Trophoblast cell (in vitro differentiated cells and primary cell): Measurements from ENCODE around the gene RGL1.

Experiments used
- DNase-seq, 2 donors: peaks; one replicate each; pipeline ENCODE4 v3.0.0-alpha.2; 2016
- H2AFZ ChIP-seq: 2 replicates; pipeline ENCODE4 v1.6.1; 2013; ENCODE audit warnings: low read length, moderate library complexity, mild to moderate bottlenecking; ENCODE audit not compliant: insufficient read depth, poor library complexity
- H2AK5ac ChIP-seq: 2 replicates; pipeline ENCODE4 v1.6.1; 2013; ENCODE audit warnings: mild to moderate bottlenecking, low read length
- H2BK120ac ChIP-seq: 2 replicates; pipeline ENCODE4 v1.6.1; 2013; ENCODE audit warnings: low read length, mild to moderate bottlenecking, moderate library complexity; ENCODE audit not compliant: insufficient read depth, poor library complexity
- H2BK12ac ChIP-seq: 2 replicates; pipeline ENCODE4 v1.6.1; 2013; ENCODE audit warnings: mild to moderate bottlenecking, low read length, moderate library complexity
- H2BK5ac ChIP-seq: 2 replicates; pipeline ENCODE4 v1.6.1; 2013; ENCODE audit warnings: low read length, low read depth, moderate library complexity, mild to moderate bottlenecking; ENCODE audit not compliant: poor library complexity
- H3K14ac ChIP-seq: 2 replicates; pipeline ENCODE4 v1.6.1; 2013; ENCODE audit warnings: mild to moderate bottlenecking, low read length
- H3K18ac ChIP-seq: 2 replicates; pipeline ENCODE4 v1.6.1; 2013; ENCODE audit warnings: mild to moderate bottlenecking, low read length
- H3K23ac ChIP-seq: 2 replicates; pipeline ENCODE4 v1.6.1; 2013; ENCODE audit warnings: low read length
- H3K27ac ChIP-seq: 2 replicates; pipeline ENCODE4 v1.5.1; 2013; ENCODE audit warnings: low read depth, mild to moderate bottlenecking, inconsistent platforms, low read length, moderate library complexity
- H3K27me3 ChIP-seq: 2 replicates; pipeline ENCODE4 v1.6.1; 2013; ENCODE audit warnings: inconsistent platforms, mild to moderate bottlenecking, low read length, moderate library complexity; ENCODE audit not compliant: insufficient read depth
- H3K36me3 ChIP-seq, 2 experiments: 1 replicate in 1 of 2; 2 replicates in 1 of 2; pipeline ENCODE4 v1.6.1; 2013; ENCODE audit warnings: low read length in 2 of 2, mild to moderate bottlenecking in 2 of 2, moderate library complexity in 1 of 2; ENCODE audit not compliant: insufficient read depth in 2 of 2, control insufficient read depth in 1 of 2
- H3K4ac ChIP-seq: 2 replicates; pipeline ENCODE4 v1.6.1; 2013; ENCODE audit warnings: low read depth, mild to moderate bottlenecking, low read length, moderate library complexity
- H3K4me1 ChIP-seq, 2 experiments: 1 replicate in 1 of 2; 2 replicates in 1 of 2; pipeline ENCODE4 v1.6.1; 2013; ENCODE audit warnings: low read length in 2 of 2, mild to moderate bottlenecking in 2 of 2, moderate library complexity in 1 of 2; ENCODE audit not compliant: insufficient read depth in 2 of 2, control insufficient read depth in 1 of 2
- H3K4me2 ChIP-seq: 2 replicates; pipeline ENCODE4 v1.6.1; 2013; ENCODE audit warnings: inconsistent platforms, mild to moderate bottlenecking, low read length, moderate library complexity
- H3K4me3 ChIP-seq: 2 replicates; pipeline ENCODE4 v1.5.1; 2013; ENCODE audit warnings: mild to moderate bottlenecking, low read depth, low read length, inconsistent platforms
- H3K79me1 ChIP-seq: one replicate; pipeline ENCODE4 v1.6.1; 2013; ENCODE audit warnings: low read length
- H3K79me2 ChIP-seq: 2 replicates; pipeline ENCODE4 v1.6.1; 2013; ENCODE audit warnings: low read length, mild to moderate bottlenecking; ENCODE audit not compliant: control insufficient read depth, insufficient read depth, poor library complexity
- H3K9ac ChIP-seq: 2 replicates; pipeline ENCODE4 v1.6.1; 2013; ENCODE audit warnings: mild to moderate bottlenecking, low read length
- H3K9me3 ChIP-seq: 2 replicates; pipeline ENCODE4 v1.6.1; 2013; ENCODE audit warnings: low read depth, mild to moderate bottlenecking, control low read depth, inconsistent platforms, low read length; ENCODE audit not compliant: insufficient read depth
- H4K12ac ChIP-seq: 2 replicates; pipeline ENCODE4 v1.6.1; 2013; ENCODE audit warnings: low read depth, mild to moderate bottlenecking, low read length, moderate library complexity
- H4K8ac ChIP-seq: 2 replicates; pipeline ENCODE4 v1.6.1; 2013; ENCODE audit warnings: low read depth, mild to moderate bottlenecking, low read length, moderate library complexity
- H4K91ac ChIP-seq: one replicate; pipeline ENCODE4 v1.6.1; 2013; ENCODE audit warnings: low read depth, mild to moderate bottlenecking, low read length, moderate library complexity
- WGBS: extraction: QIAGEN DNeasy Blood & Tissue Kit; methylation state at CpG from one replicate; pipeline ENCODE4 v1.1.7; 2013; ENCODE audit warnings: missing lambda C conversion rate; ENCODE audit not compliant: insufficient read length, insufficient coverage; ENCODE audit errors: extremely low coverage; 5-methylcytosine and 5-hydroxymethylcytosine counted together

Gene RGL1

DNA sequence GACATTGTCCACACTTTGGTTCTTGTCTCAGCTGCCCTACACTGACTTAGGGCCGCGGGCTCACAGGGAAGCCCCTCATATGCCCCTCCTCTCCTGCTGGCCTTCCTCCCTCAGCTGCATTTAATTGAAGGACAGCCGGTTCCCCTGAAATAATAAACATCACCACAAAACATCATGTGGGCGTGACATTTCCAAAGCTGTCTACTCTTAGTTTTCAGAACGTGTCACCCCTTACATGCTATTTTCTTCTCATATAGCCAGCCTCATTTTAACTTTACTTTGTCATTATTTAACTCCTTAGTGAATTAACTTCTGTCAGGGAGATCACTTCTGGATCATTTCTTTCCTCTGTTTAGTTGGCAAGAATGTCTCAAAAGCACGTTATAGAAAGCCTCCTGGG, 129.4 kb downstream of the RGL1 start:
- no peak overlapping the region for H2AK5ac ChIP-seq
- no CpG with 5 or more reads among the region's 6 CpGs for WGBS
- H3K4me3 ChIP-seq, result no peak overlapping the region

DNA sequence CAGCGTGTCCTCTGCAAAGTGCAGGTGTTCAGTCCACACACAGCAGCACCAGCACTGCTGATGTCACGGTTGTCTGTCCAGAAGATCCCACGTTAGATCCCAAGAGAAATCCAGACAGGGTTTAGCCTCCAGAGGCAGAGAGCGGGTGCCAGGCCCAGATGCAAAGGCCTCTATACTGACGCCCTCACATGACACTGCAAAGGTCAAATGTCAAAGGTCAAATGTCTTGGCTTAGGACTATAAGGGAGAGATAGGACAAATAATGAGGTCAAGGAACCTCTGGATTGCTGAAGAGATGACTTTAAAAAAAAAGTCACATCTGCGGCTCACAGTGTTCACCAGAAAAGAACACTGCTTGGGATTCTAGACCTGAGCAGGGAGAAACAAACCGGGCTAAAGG, 131.1 kb downstream of the RGL1 start:
- no peak overlapping the region for H3K9ac ChIP-seq
- no peaks in the 10 kb centered on the region for H3K4me1 ChIP-seq
- no peak overlapping the region for H3K4me3 ChIP-seq
- H3K79me1 ChIP-seq, result no peaks in the 10 kb centered on the region
- H3K27ac ChIP-seq, result no peak overlapping the region
- H2BK5ac ChIP-seq, result no peak overlapping the region
- no peak overlapping the region for H3K23ac ChIP-seq
- no peak overlapping the region for H4K91ac ChIP-seq
- H3K27me3 ChIP-seq, result no peaks in the 10 kb centered on the region
- no peak overlapping the region for H4K12ac ChIP-seq
- H2BK12ac ChIP-seq, result no peak overlapping the region
- H2AFZ ChIP-seq, result no peak overlapping the region
- WGBS, result no CpG with 5 or more reads among the region's 7 CpGs
- no peak for DNase-seq
- H4K8ac ChIP-seq, result no peak overlapping the region
- H3K4me2 ChIP-seq, result no peak overlapping the region
- H2AK5ac ChIP-seq, result no peak overlapping the region
- H3K79me2 ChIP-seq, result no peaks in the 10 kb centered on the region
- H3K9me3 ChIP-seq, result no peaks in the 10 kb centered on the region
- H3K14ac ChIP-seq, result no peak overlapping the region
- H3K4ac ChIP-seq, result no peak overlapping the region
- H3K18ac ChIP-seq, result no peak overlapping the region
- H2BK120ac ChIP-seq, result no peak overlapping the region
- H3K36me3 ChIP-seq, result no peaks in the 10 kb centered on the region

More for the DNA sequence above, 129.4 kb downstream of the RGL1 start:
- no peak overlapping the region for H2BK5ac ChIP-seq
- no peak overlapping the region for H2BK12ac ChIP-seq
- no peak overlapping the region for H3K18ac ChIP-seq
- H3K79me1 ChIP-seq, result no peaks in the 10 kb centered on the region
- no peak overlapping the region for H2AFZ ChIP-seq
- no peak overlapping the region for H3K4me2 ChIP-seq
- H3K4me1 ChIP-seq, result no peaks in the 10 kb centered on the region
- H3K14ac ChIP-seq, result no peak overlapping the region
- H4K8ac ChIP-seq, result no peak overlapping the region
- no peak overlapping the region for H3K27ac ChIP-seq
- peaks cover 0 to 2% of the 10 kb centered on the region in 2 experiments for H3K36me3 ChIP-seq
- H3K23ac ChIP-seq, result no peak overlapping the region
- H3K27me3 ChIP-seq, result no peaks in the 10 kb centered on the region
- no peaks in the 10 kb centered on the region for H3K9me3 ChIP-seq
- no peak overlapping the region for H3K4ac ChIP-seq
- H4K91ac ChIP-seq, result no peak overlapping the region
- no peak for DNase-seq
- no peak overlapping the region for H3K9ac ChIP-seq
- H2BK120ac ChIP-seq, result no peak overlapping the region
- no peak overlapping the region for H4K12ac ChIP-seq
- H3K79me2 ChIP-seq, result no peaks in the 10 kb centered on the region

DNA sequence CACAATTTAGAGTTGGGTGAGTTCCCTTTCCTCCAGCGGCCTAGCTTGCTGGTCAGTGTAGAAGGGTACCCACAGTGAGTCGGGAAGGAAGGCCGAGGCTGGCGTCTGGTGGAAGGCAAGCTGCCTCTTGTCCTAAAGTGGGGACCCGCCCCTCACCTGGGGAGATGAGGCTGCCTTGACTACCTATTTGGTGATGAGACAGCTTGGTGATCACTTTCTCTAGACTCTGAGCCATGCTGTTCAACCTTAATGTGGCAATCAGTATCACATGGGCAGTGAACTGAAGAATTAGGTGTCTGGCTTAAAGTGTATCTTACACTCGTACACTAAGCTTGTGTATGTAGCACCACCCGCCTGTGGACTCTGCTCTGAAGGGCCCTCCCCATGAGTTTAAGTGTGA, 131.9 kb downstream of the RGL1 start:
- no CpG with 5 or more reads among the region's 7 CpGs for WGBS
- H3K23ac ChIP-seq, result no peak overlapping the region
- H2BK120ac ChIP-seq, result no peak overlapping the region
- no peaks in the 10 kb centered on the region for H3K9me3 ChIP-seq
- H3K4ac ChIP-seq, result no peak overlapping the region
- no peak for DNase-seq
- no peak overlapping the region for H2AFZ ChIP-seq
- H3K79me1 ChIP-seq, result no peaks in the 10 kb centered on the region
- H3K4me3 ChIP-seq, result no peak overlapping the region
- H2BK12ac ChIP-seq, result no peak overlapping the region
- H3K27me3 ChIP-seq, result no peaks in the 10 kb centered on the region
- H3K14ac ChIP-seq, result no peak overlapping the region
- H3K36me3 ChIP-seq, result no peaks in the 10 kb centered on the region
- no peaks in the 10 kb centered on the region for H3K4me1 ChIP-seq
- no peak overlapping the region for H2BK5ac ChIP-seq
- H4K8ac ChIP-seq, result no peak overlapping the region
- H3K79me2 ChIP-seq, result no peaks in the 10 kb centered on the region
- H2AK5ac ChIP-seq, result no peak overlapping the region
- no peak overlapping the region for H3K4me2 ChIP-seq
- H3K9ac ChIP-seq, result no peak overlapping the region
- no peak overlapping the region for H4K12ac ChIP-seq
- no peak overlapping the region for H3K27ac ChIP-seq
- no peak overlapping the region for H4K91ac ChIP-seq
- H3K18ac ChIP-seq, result no peak overlapping the region

DNA sequence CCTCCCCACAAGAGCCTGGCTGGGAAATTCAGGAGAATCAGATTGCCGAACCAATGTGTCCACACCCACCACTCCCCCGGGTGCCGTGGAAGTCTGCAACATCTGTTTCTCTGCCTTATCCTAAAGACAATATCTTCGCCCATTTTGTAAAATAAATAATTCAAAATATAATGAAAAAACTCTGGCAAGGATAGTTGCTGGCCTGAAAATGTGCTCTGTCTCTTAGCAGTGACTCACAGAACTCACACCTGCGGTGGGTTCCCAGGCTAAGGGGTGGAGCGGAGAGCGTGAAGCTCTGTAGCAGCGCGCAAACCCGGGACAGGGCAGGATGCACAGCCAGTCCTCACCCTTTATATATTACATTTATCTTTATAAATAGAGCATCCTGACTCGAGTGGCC, 132.7 kb downstream of the RGL1 start:
- DNase-seq, result no peak
- H3K36me3 ChIP-seq, result no peaks in the 10 kb centered on the region
- WGBS, result no CpG with 5 or more reads among the region's 11 CpGs
- H3K9me3 ChIP-seq, result no peaks in the 10 kb centered on the region
- no peak overlapping the region for H4K91ac ChIP-seq
- H4K8ac ChIP-seq, result no peak overlapping the region
- H2AK5ac ChIP-seq, result no peak overlapping the region
- H3K4me1 ChIP-seq, result no peaks in the 10 kb centered on the region
- no peak overlapping the region for H2BK5ac ChIP-seq
- no peak overlapping the region for H3K18ac ChIP-seq
- no peak overlapping the region for H2BK12ac ChIP-seq
- H3K27me3 ChIP-seq, result no peaks in the 10 kb centered on the region
- no peak overlapping the region for H3K27ac ChIP-seq
- H3K23ac ChIP-seq, result no peak overlapping the region
- no peak overlapping the region for H2BK120ac ChIP-seq
- H3K9ac ChIP-seq, result no peak overlapping the region
- H3K79me1 ChIP-seq, result no peaks in the 10 kb centered on the region
- no peak overlapping the region for H3K4me3 ChIP-seq
- H3K4me2 ChIP-seq, result no peak overlapping the region
- no peak overlapping the region for H3K14ac ChIP-seq
- no peak overlapping the region for H2AFZ ChIP-seq
- H3K4ac ChIP-seq, result no peak overlapping the region
- no peaks in the 10 kb centered on the region for H3K79me2 ChIP-seq
- H4K12ac ChIP-seq, result no peak overlapping the region
